SK-N-SH treated with all-trans-retinoic acid at 6 μM for 48 hours (cell line): ENCODE measurements around the gene ABCC12.

ENCODE experiments used
- ARNTL ChIP-seq: fragments of 450-650 bp; formaldehyde crosslinking; IDR thresholded peaks from 2 replicates; pipeline ENCODE4 v1.5.0; 2020; ENCODE audit warnings: low read depth, mild to moderate bottlenecking, moderate library complexity, borderline replicate concordance
- GLIS3 ChIP-seq: fragments of 250-450 bp; sonication (Bioruptor Pico); IDR thresholded peaks from 2 replicates; pipeline ENCODE4 v1.5.0; 2020; ENCODE audit warnings: mild to moderate bottlenecking, moderate library complexity
- PPARA ChIP-seq: fragments of 250-450 bp; sonication (Bioruptor Pico); IDR thresholded peaks from 2 replicates; pipeline ENCODE4 v1.5.0; 2020; ENCODE audit warnings: mild to moderate bottlenecking, borderline replicate concordance
- TCF4 ChIP-seq: fragments of 250-450 bp; sonication (Bioruptor Pico); IDR thresholded peaks from 2 replicates; pipeline ENCODE4 v1.8.0; 2021; ENCODE audit warnings: mild to moderate bottlenecking, moderate library complexity, borderline replicate concordance
- TOX ChIP-seq: fragments of 250-450 bp; sonication (Bioruptor Pico); IDR thresholded peaks from 2 replicates; pipeline ENCODE4 v1.8.0; 2021; ENCODE audit warnings: mild to moderate bottlenecking, moderate library complexity, borderline replicate concordance
- ZC3H10 ChIP-seq: fragments of 250-450 bp; sonication (Bioruptor Pico); IDR thresholded peaks from 2 replicates; pipeline ENCODE4 v1.5.1; 2021; ENCODE audit warnings: mild to moderate bottlenecking, moderate library complexity
- ZFP3 ChIP-seq: fragments of 250-450 bp; sonication (Bioruptor Pico); IDR thresholded peaks from 2 replicates; pipeline ENCODE4 v1.5.0; 2020; ENCODE audit warnings: mild to moderate bottlenecking, moderate library complexity
- TF ChIP-seq, protein P1 (sequence below): fragments of 250-450 bp; sonication (Bioruptor Pico); IDR thresholded peaks from 2 replicates; pipeline ENCODE4 v1.8.0; 2021; ENCODE audit warnings: low read depth, mild to moderate bottlenecking, moderate library complexity, borderline replicate concordance
- TF ChIP-seq, protein P2 (sequence below): fragments of 250-450 bp; sonication (Bioruptor Pico); IDR thresholded peaks from 2 replicates; pipeline ENCODE4 v1.5.1; 2021; ENCODE audit warnings: mild to moderate bottlenecking, moderate library complexity
- TF ChIP-seq, protein P3 (sequence below): fragments of 250-450 bp; sonication (Bioruptor Pico); IDR thresholded peaks from 2 replicates; pipeline ENCODE4 v1.8.0; 2020; ENCODE audit warnings: mild to moderate bottlenecking, moderate library complexity, borderline replicate concordance

DNA sequence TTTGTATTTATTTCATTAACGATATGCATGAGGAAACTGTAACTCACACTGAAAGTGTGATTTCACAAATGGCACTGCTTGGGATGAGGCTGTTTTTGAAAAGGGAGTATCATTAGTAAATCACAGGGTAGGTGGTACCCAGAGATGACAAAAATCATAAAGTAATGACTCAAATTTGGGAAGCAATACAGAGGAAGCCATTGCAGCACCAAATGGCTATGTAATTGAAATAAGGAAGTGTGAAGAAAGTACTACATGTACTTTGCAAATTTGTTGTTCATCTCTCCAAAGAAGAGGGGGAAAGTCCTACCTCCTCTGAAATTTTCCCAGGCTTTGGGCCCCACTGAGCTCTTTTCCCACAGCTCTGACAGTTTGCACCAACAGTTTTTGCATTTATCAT is 12.3 kb upstream of the ABCC12 start:
- TF ChIP-seq ARNTL (no peak), TCF4 (no peak), ZC3H10 (no peak), TOX (CRISPR knock-in tag) (no peak), GLIS3 (no peak), ZFP3 (no peak), PPARA (CRISPR knock-in tag) (no peak)
- TF ChIP-seq, protein P1, sequence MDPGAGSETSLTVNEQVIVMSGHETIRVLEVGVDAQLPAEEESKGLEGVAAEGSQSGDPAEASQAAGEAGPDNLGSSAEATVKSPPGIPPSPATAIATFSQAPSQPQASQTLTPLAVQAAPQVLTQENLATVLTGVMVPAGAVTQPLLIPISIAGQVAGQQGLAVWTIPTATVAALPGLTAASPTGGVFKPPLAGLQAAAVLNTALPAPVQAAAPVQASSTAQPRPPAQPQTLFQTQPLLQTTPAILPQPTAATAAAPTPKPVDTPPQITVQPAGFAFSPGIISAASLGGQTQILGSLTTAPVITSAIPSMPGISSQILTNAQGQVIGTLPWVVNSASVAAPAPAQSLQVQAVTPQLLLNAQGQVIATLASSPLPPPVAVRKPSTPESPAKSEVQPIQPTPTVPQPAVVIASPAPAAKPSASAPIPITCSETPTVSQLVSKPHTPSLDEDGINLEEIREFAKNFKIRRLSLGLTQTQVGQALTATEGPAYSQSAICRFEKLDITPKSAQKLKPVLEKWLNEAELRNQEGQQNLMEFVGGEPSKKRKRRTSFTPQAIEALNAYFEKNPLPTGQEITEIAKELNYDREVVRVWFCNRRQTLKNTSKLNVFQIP (CRISPR knock-in tag), result no peak
- TF ChIP-seq, protein P2, sequence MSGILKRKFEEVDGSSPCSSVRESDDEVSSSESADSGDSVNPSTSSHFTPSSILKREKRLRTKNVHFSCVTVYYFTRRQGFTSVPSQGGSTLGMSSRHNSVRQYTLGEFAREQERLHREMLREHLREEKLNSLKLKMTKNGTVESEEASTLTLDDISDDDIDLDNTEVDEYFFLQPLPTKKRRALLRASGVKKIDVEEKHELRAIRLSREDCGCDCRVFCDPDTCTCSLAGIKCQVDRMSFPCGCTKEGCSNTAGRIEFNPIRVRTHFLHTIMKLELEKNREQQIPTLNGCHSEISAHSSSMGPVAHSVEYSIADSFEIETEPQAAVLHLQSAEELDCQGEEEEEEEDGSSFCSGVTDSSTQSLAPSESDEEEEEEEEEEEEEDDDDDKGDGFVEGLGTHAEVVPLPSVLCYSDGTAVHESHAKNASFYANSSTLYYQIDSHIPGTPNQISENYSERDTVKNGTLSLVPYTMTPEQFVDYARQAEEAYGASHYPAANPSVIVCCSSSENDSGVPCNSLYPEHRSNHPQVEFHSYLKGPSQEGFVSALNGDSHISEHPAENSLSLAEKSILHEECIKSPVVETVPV, result no peak
- TF ChIP-seq, protein P3, sequence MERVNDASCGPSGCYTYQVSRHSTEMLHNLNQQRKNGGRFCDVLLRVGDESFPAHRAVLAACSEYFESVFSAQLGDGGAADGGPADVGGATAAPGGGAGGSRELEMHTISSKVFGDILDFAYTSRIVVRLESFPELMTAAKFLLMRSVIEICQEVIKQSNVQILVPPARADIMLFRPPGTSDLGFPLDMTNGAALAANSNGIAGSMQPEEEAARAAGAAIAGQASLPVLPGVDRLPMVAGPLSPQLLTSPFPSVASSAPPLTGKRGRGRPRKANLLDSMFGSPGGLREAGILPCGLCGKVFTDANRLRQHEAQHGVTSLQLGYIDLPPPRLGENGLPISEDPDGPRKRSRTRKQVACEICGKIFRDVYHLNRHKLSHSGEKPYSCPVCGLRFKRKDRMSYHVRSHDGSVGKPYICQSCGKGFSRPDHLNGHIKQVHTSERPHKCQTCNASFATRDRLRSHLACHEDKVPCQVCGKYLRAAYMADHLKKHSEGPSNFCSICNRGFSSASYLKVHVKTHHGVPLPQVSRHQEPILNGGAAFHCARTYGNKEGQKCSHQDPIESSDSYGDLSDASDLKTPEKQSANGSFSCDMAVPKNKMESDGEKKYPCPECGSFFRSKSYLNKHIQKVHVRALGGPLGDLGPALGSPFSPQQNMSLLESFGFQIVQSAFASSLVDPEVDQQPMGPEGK, result no peak
